K562 (cell line): Measurements from ENCODE around the gene TJP2. TPM values are rescaled to one million over a fixed set of nuclear protein-coding genes. Genes with fewer than 3 reads are reported as not detected.
A peak's percentile ranks its signal among the peaks of the same experiment; 100 is the strongest.

ENCODE experiments used
- ARID4B ChIP-seq: sonication (generic); formaldehyde crosslinking; IDR thresholded peaks from 2 replicates; pipeline ENCODE4 v1.8.0; 2022; ENCODE audit warnings: mild to moderate bottlenecking, missing genetic modification reagents
- ATF7 ChIP-seq: fragments of 450-650 bp; IDR thresholded peaks from 2 replicates; pipeline ENCODE4 v1.7.1; 2014; ENCODE audit warnings: mild to moderate bottlenecking, moderate library complexity
- CC2D1A ChIP-seq: fragments of 450-650 bp; IDR thresholded peaks from 2 replicates; pipeline ENCODE4 v1.6.1; 2017; ENCODE audit warnings: mild to moderate bottlenecking
- DPF2 ChIP-seq: fragments of 450-650 bp; IDR thresholded peaks from 2 replicates; pipeline ENCODE4 v1.6.1; 2016
- EP400 ChIP-seq: fragments of 450-650 bp; IDR thresholded peaks from 2 replicates; pipeline ENCODE4 v1.6.1; 2017; ENCODE audit warnings: antibody characterized with exemption, mild to moderate bottlenecking, moderate library complexity
- HDGF ChIP-seq: fragments of 450-650 bp; IDR thresholded peaks from 2 replicates; pipeline ENCODE4 v1.6.1; 2016
- HMBOX1 ChIP-seq: sonication (generic); IDR thresholded peaks from 2 replicates; pipeline ENCODE4 v1.6.1; 2016
- KDM1A ChIP-seq, 2 experiments: fragments of 450-650 bp; IDR thresholded peaks; 2 replicates each; pipeline ENCODE4 v1.6.1; 2016; ENCODE audit warnings: mild to moderate bottlenecking in 2 of 2
- KLF16 ChIP-seq: IDR thresholded peaks from 2 replicates; pipeline ENCODE4 v1.6.1; 2016; ENCODE audit warnings: antibody characterized with exemption
- MTA2 ChIP-seq: fragments of 450-650 bp; IDR thresholded peaks from 2 replicates; pipeline ENCODE4 v1.6.1; 2016; ENCODE audit warnings: low read depth
- PATZ1 ChIP-seq: fragments of 250-450 bp; sonication (Bioruptor Pico); IDR thresholded peaks from 2 replicates; pipeline ENCODE4 v1.5.0; 2020; ENCODE audit warnings: mild to moderate bottlenecking, borderline replicate concordance
- PML ChIP-seq: IDR thresholded peaks from 2 replicates; pipeline ENCODE4 v1.6.1; 2012; ENCODE audit warnings: low read length, inconsistent platforms
- RCOR1 ChIP-seq, 2 experiments: IDR thresholded peaks; 2 replicates each; pipeline ENCODE4 v1.6.1; 2012; ENCODE audit warnings: low read depth in 2 of 2, low read length in 2 of 2, borderline replicate concordance in 1 of 2, improper control_type of control experiment in 1 of 2
- RNF2 ChIP-seq: sonication (generic); IDR thresholded peaks from 2 replicates; pipeline ENCODE4 v1.6.1; 2016
- ZEB2 ChIP-seq: fragments of 450-650 bp; IDR thresholded peaks from 2 replicates; pipeline ENCODE4 v1.6.1; 2016
- ZNF134 ChIP-seq: fragments of 250-450 bp; sonication (Bioruptor Pico); conservative IDR thresholded peaks from 2 replicates; pipeline ENCODE4 v1.4.0; 2020
- ZNF24 ChIP-seq: fragments of 450-650 bp; IDR thresholded peaks from 2 replicates; pipeline ENCODE4 v1.6.1; 2016
- ZNF316 ChIP-seq: fragments of 450-650 bp; IDR thresholded peaks from 2 replicates; pipeline ENCODE4 v1.6.1; 2016
- polyA plus RNA-seq, 8 experiments: library from polyadenylated mRNA; depleted of rRNA in 4 of 8; stranded (reverse) in 5 of 8; unstranded in 3 of 8; fragments of >200 nt; fragmentation: Nextera tagmentation in 2 of 8; fragmentation: Illumina TruSeq in 1 of 8; extraction: Ambion mirVana in 2 of 8; extraction: Trizol in 1 of 8; gene quantifications; 2 replicates each; pipeline versions ENCODE4 v1.2.1 to v1.2.3, GENCODE V29; 2011 to 2014; ENCODE audit warnings: inconsistent platforms in 1 of 8, missing spikeins in 1 of 8
- total RNA-seq, 7 experiments: library from RNA; depleted of rRNA in 6 of 7; stranded (reverse); fragments of >200 nt in 6 of 7; fragmentation: Illumina TruSeq in 2 of 7; extraction: Trizol in 2 of 7; gene quantifications; 2 replicates each; pipeline versions ENCODE4 v1.2.1 to v1.2.3, GENCODE V29; 2011 to 2021; ENCODE audit warnings: low replicate concordance in 1 of 7
- TF ChIP-seq, protein P1 (sequence below): fragments of 250-450 bp; sonication (Bioruptor Pico); IDR thresholded peaks from 2 replicates; pipeline ENCODE4 v1.5.0; 2022; ENCODE audit warnings: mild to moderate bottlenecking
- TF ChIP-seq, protein P2 (sequence below): sonication (generic); formaldehyde crosslinking; IDR thresholded peaks from 2 replicates; pipeline ENCODE4 v1.4.0; 2020; ENCODE audit warnings: mild to moderate bottlenecking, missing genetic modification reagents

TJP2 gene
- total and polyA plus RNA-seq, 9 of the 15 experiments (the other 6 are each of a cell fraction or from before 2014, with no cell fraction given), result 4.0 to 24.1 (median 16.8) TPM

DNA sequence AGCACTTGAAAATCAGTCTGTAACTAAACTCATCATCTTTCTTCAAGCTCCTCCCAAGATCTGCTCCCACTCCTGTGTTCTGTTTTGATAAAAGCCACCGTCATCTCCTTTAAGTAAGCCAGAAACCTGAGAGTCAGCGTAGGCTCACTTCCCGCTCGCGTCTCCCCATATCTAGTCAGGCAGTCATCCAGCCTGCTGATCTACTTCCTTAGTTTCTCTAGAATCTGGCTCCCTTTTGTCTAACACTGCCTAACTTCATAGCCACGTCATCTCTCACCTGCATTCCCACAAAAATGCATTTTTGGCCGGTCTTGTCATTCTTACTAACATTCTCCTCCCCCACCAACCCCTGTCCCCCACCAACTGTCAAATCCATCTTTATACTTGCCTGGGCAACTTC, 3.0 kb upstream of the TJP2 start (continued):
- no peak for TF ChIP-seq CC2D1A
- TF ChIP-seq, protein P1, sequence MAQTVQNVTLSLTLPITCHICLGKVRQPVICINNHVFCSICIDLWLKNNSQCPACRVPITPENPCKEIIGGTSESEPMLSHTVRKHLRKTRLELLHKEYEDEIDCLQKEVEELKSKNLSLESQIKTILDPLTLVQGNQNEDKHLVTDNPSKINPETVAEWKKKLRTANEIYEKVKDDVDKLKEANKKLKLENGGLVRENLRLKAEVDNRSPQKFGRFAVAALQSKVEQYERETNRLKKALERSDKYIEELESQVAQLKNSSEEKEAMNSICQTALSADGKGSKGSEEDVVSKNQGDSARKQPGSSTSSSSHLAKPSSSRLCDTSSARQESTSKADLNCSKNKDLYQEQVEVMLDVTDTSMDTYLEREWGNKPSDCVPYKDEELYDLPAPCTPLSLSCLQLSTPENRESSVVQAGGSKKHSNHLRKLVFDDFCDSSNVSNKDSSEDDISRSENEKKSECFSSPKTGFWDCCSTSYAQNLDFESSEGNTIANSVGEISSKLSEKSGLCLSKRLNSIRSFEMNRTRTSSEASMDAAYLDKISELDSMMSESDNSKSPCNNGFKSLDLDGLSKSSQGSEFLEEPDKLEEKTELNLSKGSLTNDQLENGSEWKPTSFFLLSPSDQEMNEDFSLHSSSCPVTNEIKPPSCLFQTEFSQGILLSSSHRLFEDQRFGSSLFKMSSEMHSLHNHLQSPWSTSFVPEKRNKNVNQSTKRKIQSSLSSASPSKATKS (CRISPR knock-in tag), result no peak
- no peak for TF ChIP-seq ZNF134 (CRISPR knock-in tag)
- TF ChIP-seq ARID4B (CRISPR knock-in tag), result no peak
- TF ChIP-seq ATF7, result 0 out of 2 replicates have a peak, but pooled peaks have one; percentile 50
- TF ChIP-seq, protein P2, sequence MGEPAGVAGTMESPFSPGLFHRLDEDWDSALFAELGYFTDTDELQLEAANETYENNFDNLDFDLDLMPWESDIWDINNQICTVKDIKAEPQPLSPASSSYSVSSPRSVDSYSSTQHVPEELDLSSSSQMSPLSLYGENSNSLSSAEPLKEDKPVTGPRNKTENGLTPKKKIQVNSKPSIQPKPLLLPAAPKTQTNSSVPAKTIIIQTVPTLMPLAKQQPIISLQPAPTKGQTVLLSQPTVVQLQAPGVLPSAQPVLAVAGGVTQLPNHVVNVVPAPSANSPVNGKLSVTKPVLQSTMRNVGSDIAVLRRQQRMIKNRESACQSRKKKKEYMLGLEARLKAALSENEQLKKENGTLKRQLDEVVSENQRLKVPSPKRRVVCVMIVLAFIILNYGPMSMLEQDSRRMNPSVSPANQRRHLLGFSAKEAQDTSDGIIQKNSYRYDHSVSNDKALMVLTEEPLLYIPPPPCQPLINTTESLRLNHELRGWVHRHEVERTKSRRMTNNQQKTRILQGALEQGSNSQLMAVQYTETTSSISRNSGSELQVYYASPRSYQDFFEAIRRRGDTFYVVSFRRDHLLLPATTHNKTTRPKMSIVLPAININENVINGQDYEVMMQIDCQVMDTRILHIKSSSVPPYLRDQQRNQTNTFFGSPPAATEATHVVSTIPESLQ (CRISPR knock-in tag), result no peak
- TF ChIP-seq DPF2, result peak; percentile 72
- TF ChIP-seq EP400, result peak; percentile 32
- TF ChIP-seq HMBOX1, result peak; percentile 93
- peak; percentile 27; the same call in 1 of the 2 replicates for TF ChIP-seq MTA2
- TF ChIP-seq KLF16, result peak; percentile 15; the same call in 1 of the 2 replicates
- TF ChIP-seq ZNF24, result peak; percentile 40; the same call in 1 of the 2 replicates
- peak in 1 of 2 experiments; percentile 58; a peak in 2 of 4 replicates for TF ChIP-seq RCOR1 (IDR thresholded peaks at IDR 0.05; ENCODE audit: borderline replicate concordance in 1 of 2, low read depth in 2 of 2, low read length in 2 of 2)
- TF ChIP-seq ZNF316, result peak; percentile 66
- TF ChIP-seq ZEB2, result peak; percentile 89
- 0 out of 4 replicates have a peak, but pooled peaks of 1 of the 2 experiments have one; percentile 43 for TF ChIP-seq KDM1A (IDR thresholded peaks at IDR 0.05)
- TF ChIP-seq RNF2, result no peak
- TF ChIP-seq PML, result 0 out of 2 replicates have a peak, but pooled peaks have one; percentile 28
- TF ChIP-seq PATZ1, result no peak
- no peak for TF ChIP-seq HDGF
